NCI-H187 treated with DMSO at 0.1 percent for 48 hours (cell line): Measurements from ENCODE around the gene PEPD.

ENCODE experiments used
- DNase-seq: peaks from one replicate; lab custom pipeline; 2025; lab: John Stamatoyannopoulos, UW

PEPD gene

DNA sequence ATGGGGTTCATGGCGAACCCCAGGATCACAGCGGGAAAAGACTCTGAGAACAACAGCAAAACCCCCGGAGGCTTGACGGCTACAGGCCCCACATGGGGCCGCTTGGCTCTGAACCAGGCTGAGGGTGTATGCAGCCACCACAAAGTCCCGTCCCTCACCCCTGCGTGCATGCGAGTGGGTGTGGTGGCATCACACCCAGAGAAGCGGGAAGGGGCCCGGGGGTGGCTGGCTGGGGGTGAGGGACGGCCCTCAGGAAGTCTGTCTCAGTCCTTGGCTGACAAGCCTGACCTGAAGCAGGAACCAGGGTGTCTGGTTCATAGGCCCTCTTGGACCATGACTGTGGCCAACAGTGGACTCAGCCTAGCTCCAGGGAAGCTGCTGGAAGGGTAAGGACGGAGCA is 113.9 kb downstream of the PEPD start:
- no peak for DNase-seq

DNA sequence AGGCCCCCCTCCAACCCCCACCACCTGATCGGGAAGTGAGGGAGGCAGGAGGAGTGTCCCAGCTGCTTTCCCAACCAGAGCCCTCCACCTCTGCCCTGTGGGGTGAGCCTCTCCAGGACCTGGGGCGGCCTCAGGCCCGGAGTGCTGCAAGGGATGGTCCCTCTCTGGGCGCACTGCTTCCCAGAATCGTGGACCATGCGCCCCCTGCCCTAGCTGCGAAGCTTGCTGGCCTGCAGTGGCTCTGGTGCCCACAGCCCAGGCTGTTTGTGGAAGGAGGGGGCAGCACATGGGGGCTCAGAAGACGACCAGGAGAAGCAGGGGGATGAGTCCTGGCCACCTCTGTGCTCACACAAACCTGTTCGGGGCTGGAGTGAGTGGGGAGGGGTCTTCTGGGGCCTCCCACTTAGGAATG is 114.4 kb downstream of the PEPD start:
- DNase-seq = no peak

DNA sequence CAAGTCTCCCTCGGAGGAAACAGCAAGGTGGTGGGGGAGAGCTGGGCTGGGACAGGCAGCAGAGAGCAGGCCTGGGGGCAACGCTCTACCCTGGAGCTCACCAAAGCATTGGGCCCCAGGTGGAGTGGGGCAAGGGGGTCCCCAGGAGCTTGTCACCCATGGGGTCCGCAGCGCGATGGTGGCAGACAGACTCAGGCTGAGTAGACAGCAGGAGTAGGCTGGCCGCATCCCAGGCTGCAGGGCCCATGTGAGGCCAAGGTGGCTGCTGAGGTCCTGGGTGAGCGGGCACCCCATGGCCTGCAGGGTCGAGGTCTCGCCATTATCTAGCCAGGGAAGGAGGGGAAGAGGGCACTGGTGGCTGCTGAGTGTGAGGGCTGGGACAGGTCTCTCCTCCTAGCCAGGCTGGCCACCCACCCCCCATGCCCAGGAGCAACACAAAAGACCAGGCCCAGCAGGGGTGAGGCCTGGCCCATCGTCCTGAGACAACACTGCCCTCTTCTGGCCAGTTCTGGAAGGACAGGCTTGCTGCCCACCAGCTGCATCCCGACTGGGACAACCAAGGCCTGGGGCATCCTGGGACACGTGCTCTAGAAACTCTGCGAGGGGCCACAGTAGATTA is 115.0 kb downstream of the PEPD start:
- no peak for DNase-seq

DNA sequence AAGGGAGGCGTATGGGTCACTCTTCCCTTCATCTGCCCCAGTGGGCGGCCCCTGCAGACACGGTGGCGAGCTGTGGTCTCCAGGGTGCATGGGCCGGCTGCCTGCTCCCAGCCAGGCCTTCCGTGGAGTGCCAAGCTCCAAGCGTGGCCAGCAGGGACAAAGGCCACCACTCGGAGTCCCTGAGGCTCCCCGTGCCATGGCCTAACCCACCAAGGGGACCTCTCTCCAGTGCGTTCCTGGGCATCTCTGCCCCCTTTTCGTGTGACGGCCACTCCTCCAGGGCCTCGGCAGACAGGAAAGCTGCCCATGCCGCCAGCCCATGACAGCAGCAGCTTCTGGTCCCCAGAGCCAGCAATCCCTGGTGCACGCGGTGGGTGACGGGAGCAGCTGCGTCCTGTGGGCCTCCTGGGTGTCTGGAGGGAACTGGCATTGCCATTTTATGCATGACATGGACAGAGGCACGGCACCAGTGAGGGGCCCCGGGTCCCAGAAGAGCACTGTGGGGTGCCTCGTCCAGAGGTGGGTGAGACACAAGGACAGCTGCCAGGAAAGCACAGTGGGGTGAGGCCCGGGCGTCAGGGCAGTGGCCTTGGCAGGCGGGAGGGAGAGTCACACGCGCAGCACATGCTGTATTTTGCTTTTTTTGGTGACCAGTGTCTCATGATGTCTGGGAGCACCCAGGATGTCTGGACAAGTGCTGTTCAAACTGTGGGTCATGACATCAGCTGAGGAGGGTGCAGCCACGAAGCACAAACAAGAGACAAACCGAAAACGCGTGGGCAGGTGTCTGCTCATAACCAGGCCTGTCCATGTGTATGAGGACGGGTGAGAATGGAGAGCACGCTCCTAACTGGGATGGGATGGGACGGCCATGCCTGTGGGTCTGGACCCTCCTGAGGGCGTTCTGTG is 115.8 kb downstream of the PEPD start:
- DNase-seq = no peak

DNA sequence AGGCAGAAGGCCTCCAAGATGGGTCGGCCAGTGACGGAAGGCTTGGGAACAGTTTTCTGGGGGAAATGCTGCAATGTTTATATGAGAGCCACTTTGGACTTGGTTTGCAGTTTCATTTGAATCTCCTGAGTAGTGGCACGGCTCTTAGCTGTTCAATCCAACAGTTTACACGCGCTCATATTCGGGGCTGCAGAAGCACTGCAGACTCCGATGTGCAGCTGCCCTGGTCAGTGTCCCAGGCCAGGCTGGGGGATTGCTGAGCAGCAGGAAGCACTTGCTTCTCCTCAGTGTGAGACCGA is 116.4 kb downstream of the PEPD start:
- no peak for DNase-seq

DNA sequence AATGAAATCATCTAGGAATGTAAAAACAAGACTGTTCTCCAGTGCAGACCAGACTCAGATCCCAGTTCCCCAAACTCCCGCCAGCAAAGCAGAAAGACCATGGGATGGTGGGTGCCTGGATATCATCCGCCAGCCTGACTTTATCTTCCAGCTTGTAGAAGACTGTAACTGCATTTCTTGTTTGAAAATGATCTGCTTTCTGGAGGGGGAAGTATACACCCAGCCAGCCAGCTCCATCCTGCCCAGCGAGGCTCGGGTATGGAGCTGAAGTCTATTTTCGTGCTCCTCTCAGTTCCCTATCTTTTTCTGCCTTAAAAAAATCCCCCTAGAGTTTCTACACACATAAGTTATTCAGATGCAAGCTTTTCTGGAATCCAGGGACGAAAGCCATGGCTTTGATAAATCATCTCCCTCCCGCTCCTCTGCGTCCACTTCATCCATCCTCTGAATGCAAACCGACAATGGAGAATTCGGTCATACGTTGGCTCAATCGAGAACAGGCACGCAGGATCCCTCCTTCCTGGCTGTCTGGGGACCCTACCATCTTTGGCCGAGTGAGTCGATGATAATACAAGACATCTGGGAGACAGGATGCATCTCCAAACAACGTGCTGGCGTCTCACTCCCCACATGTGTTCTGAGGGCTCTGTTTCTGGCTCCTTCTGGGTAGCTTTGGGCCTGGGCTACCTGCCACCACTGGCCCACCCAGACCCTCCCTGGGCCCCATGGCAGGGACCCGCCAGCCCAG is 116.9 kb downstream of the PEPD start:
- no peak for DNase-seq

DNA sequence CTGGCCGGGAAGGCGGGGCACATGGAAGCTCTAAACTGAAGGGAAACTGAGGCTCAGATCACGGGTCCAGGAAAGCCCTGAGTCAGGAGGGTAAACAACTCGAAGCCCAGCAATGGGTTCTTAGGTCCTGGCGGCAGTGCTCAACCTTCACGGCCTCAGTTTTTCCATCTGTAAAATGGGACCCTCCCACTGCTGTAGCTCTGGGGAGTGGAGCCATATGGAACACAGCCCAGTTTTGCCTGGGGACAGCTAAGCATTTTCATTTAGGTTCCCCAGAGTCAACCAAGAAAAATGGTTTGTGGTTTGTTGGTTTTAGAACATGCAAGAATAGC is 117.7 kb downstream of the PEPD start:
- no peak for DNase-seq

DNA sequence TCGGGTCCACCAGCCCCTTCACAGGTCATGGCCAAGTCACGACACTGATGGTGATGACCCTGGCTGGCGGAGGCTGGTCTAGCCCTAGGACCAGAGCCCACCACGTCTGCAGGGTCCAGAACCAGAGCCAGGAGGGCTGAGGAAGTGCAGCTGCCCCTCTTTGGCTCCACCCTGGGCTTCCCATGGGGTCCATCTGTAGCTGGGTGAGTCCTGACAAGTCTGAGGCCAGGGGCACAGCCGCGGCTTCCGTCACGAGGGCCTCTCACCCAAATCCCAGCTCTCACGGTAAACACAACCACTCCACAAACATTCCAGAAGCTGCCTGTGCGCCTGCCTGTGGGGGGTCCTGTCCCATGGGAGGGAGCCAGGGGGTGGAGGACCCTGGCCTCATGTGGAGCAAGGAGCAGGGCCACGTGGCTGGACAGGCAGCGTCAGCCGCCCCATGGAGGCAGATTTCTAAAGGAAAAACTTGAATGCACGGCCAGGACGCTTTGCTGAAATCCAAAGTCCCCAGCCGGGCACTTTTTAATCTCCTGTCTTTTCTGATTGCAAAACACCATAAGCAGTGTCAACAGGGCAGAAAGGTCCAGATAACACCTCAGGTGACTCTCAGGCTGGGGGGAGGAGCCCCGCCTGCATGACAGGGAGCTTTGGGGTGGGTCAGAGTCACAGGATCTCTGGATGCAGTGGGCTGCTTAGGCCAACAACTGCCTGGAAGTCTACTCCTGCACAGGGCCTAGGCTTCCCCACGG is 118.2 kb downstream of the PEPD start:
- DNase-seq = no peak

DNA sequence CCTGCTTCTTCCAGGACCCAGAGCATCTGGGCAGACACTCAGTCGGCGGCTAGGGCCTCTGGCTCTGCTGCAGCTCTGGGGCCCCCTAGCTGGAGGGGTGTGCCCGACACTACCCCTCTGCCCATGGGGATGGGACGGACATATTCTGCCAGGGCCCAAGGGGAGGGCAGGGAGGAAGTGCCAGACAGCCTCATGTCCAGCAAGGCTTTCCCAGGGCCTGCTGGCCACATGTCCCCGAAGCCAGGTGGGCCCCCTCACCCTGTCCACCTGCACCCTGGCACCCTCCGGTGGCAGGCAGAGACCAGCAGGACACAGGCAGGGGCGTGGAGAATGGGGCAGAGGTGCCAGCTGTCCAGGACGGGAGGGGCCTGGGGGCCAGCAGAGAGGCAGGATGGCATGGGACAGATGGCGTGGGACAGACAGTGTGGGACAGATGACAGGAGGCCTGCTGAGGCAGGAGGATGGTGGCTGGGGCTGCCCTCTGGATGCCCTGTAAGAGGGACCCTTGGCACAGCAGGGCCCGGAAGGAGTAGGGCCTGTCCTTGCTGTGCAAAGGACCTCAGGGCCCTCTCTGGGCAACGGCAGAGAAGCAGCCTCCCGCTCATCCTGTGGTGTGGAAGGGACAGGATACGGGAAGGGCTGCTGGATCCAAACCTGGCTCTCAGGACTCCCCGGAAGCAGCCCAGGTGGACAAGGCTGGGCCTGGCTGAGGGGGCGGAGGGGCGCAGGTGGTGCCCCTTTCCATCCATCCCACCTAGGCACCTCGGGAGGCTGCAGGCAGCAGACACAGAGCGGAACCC is 119.0 kb downstream of the PEPD start:
- DNase-seq = no peak

DNA sequence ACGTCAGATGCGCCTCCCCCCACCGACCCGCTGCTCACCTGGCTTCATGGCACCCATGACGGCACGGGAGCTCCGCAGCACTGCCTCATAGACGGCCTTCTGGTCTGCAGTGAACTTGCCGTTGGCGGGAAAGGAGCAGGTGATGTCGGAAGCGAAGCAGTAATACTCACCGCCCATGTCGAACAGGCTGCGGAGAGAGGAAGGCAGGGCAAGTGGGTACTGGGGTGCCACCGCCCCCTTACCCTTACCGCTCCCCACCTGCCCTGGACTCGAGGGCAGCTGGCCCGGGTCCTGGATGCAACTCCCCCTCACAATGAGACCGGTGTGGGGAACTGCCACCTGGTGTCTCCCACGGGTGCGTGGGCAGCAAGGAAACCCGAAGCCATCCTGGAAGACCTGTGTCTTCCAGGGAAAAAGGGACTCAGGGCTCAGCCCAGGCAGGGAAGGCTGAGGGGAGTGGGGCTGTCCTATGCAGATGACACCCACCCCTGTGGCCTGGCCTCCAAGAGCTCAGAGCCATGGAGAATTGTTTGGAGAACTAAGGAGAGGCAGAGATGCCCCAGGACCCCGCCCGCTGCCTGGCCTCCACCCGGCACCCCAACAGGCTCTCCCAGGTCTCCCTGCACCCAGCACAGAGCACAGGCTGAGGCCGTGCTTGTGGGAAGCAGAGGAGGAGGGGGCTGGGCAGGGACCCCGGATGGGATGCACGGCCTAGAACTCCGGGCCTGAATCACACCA is 119.7 kb downstream of the PEPD start:
- no peak for DNase-seq

DNA sequence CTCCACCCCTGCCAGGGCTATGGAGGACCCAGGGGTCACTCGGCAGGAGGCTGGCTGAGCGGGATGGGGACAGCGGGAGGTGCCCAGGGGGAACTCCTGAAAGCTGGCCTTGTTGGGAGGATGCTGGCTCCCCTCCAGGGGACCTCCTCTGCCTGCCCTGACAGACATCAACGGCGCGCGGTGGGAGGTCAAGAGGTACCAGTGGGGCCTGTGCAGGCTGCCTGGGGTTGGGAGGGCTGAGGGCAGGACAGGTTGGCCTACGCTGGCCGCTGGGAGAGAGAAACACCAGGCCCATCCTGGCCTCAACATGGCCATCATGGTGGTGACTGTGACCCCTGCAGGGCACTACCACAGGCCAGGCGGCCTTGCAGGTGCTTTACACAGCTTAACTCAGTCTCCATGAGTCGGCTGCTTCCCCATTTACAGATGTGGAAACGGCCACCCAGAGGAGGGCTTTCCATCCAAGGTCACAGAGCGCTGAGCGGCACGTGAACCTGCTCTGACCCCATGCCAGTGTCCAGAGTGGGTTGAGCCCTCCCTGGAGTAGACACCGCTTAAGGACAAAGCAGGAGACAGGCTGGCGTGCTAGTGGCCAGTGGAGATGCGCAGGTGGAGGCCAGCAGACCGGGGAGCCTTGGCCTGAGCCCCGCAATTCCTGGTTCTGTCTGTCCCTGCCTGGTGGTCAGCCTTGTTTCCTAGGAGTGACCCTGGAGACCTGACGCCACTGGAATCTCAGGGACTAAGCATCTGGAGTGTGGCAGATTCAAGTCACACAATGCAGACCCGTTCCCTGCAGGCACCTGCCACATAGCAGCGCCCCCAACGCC is 120.5 kb downstream of the PEPD start:
- no peak for DNase-seq

DNA sequence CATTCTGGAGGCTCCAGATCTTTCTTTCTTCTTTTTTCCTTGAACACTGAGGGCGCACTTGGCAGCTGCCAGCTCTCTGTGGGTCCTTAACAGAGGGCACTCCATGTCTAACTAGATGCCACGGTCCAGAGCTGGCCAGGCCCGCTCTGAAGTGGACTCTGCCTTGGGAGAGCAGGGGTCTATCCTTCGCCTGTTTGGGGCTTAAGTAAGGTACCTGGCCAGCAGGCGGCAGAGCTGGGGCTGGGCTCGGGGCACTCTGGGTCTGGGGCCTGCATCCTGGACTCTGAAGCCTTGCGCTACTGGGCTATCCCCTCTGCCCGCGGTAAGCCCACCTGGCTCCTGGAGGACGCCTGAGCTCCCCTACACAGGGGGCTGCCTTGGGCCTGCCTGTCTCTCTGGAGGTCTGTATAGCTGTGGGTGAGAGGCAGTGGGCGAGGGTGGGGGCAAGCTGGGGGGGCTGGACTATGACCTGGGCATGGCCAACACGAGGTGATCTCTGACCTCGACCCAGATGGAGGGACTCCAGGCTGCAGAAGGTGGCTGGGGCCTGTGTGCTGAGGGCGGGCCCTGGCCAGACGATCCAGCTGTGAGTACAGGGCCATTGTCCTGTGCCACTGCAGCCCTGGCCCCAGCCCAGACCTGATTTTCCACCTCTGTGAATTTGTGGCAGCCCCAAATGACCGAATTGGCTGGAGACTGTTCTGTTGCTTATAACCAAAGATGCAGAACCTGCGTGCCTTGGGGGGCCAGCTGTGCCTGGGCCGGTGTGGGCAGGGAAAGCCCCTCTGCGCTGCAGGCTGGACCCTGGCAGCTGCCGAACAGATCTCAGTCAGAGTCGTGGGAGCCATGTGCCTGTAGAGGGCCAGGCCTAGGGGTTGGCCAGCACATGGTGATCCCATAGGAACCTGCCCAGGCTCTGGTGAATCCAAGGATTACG is 121.6 kb downstream of the PEPD start:
- no peak for DNase-seq

DNA sequence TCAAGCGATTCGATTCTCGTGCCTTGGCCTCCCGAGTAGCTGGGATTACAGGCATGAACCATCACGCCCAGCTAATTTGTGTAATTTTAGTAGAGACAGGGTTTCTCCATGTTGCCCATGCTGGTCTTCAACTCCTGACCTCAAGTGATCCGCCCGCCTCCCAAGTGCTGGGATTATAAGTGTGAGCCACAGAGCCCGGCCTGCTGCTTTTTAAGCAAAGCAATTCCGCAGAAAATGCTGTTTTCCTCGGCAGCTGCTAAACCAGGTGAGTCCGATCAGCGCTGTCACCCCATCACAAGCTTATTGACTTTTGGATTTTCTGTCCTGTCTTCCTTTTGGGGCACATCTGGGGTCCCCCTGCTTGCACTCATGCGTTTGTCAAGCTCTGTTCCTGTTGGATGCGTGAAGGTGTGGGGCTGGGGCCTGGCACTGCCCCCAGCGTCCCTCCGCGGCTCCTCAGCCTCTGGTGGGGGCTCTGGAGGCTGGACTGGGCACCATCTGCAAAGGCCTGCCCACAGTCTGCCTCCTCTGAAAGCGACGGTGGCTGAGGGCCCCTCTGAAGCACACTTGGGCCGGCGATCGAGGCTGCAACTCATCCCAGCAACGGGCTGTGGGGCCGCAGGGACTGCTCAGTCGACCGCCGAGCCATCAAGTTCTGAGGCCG is 122.4 kb downstream of the PEPD start:
- DNase-seq = no peak

DNA sequence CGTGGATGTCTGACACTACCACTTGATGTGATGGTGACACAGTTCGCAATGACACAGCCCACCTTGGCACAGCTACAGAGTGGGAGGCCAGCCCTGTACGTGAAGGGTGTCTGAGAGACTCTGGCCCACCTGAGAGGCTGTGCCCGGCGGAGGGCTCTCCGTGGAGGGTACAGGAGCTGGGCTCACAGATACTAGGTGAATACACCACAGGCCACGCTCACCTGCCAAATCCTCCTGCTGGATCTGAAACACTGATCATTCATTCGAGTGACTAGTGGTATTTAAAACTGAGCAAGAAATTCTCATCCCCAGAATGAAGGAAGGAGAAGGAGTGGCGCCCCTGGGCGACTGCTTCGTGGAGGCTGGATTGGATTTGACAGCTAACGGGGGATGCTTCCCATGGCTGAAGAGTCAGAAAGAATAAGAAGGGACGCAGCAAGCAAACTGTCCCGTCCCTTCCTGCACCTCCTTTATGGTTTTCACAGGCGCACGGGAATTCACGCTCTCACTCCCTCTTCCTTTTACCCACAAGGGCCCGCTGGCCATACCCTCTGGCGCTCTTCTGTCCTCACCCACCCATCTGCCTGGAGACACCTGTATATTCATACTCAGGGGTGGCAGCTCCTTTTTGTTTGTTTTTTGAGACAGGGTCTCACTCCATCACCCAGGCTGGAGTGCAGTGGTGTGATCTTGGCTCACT is 123.1 kb downstream of the PEPD start:
- no peak for DNase-seq

DNA sequence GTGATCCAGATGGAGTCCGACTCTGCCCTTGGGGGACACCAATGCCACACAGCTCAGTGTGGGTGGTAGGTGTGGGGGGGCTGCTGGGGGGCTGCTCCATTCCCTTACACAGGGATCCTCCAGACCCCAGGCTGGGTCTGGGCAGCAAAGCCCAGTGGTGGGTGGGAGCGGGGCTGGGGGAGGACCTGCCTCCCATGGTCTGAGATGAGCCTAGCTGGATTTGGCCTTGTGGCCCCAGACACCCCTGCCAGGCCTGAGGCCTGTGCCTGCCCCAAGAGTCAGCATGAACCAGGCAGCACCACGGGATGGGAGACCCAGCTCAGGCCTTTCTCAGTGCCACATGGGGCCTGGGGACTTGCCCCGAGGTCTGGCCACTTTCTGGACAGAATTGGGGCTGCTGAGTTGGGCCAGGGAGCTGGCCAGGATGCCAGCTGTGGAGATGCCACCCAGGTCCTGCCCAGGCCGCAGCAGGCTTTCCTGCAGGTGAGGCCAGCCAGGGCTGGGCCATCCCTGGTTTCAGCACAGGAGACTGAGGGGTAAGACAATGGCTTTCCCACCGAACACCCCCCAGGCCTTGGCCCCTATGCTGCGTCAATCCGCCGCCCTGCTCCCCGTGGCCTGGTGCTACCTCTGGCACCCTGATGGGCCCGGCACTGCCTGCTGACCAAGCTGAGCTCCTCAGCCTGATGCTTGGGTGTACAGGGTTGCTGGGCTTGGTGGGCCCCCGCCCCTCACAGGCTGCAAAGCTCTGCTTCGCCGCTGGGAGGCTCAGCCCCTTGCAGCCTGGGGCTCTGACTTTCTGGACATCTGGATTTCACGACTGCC is 123.8 kb downstream of the PEPD start:
- DNase-seq = no peak

DNA sequence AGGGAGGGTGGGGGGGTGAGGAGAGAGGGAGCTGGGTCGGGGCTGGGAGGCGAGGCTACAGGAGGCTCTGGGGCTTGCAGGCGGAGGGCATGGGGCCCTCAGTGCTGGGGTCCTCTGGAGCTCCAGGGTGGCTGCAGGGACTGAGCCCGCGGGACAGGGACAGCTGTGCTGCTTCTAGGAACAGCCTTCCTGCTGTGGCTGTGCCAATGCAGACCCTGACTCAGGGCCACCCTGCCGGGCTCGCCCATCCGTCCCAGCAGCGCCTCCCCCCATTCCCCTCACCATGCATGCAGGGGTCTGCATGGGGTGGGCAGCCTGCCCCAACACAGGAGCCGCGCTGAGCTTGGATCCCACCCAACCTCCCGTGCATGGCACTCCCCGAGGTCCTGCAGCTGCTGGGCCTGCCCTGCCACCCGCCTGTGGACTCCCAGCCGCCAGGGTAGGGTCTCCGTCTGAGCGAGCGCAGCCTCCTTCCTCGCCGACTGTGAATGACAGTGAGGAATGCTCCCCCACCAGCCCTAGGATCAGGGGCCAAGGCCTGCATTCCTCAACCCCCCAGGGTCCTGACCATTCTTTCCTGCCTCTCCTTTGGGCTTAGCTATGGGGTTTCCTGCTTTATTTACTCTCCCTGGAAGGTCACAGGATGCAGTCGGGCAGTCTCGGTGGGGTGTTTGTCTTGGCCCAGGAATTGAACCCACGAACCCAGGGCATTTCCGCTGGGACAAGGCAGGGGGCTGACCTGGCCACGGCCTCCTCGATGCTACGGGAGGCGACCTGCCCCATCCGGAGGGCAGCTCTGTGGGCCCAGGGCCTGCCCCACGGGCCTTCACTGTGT is 124.7 kb downstream of the PEPD start:
- DNase-seq = no peak
